Measurements from ENCODE around the gene IST1. TPM values are rescaled to one million over a fixed set of nuclear protein-coding genes. Genes with fewer than 3 reads are reported as not detected.

Gene IST1
- polyA plus RNA-seq, 1 experiment, result 227 TPM

DNA sequence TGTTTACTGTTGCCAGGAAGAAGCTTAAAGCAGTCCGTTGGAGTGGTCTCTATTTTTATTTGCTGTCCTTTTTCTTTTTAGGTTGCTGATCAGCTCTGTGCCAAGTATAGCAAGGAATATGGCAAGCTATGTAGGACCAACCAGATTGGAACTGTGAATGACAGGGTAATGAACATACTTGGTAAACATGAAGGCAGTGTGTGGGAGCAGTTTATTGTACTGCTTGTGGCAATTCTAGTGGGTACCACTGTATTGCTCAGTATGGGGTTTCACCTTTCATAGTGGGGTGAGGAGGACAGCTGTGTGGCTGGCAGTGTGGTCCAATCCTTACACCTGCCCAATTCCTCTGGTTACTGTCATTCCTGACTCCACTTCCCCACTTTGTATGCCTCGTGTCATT lies 25.3 kb downstream of the IST1 start:
- POLR2A ChIA-PET, result no interaction called here

DNA sequence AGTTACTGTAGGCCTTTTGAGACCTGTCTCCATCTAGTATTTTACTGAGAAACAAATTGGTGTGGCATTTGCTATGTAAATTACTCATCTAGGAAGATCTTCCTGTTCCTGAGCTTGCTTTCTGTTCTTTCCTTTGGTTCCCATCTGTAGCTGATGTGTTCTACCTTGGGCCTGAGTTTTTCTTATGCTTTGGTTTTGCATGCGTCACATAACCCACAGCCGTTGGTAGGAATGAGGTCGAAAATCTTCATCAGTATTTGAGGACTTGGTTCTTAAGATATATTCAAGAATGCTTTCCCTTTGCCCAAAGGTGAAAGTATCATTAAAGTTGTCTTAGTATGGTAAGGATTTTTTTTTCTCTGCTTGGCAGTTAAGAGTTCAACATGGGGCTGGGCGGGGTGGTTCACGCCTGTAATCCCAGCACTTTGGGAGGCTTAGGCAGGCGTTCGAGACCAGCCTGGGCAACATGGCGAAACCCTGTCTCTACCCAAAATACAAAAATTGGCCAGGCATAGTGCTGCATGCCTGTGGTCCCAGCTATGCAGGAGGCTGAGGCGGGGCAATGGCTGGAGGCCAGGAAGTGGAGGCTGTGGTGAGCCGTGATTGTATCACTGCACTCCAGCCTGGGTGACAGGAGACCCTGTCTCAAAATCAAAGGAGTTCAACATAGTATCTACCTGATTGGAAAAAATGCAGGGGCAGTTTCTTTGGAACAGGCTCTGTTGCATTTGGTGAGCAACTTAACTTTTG lies 28.8 kb downstream of the IST1 start:
- H3K4me3 ChIP-seq (ENCODE audit: low read depth, low read length), result no peak overlapping the region
- CTCF ChIA-PET, result interaction anchor here (1.1 kb wide), 1 partner anchor 9 kb away, joined by 4 read pairs; no protein-coding TSS in a partner anchor
- peaks cover 29% of the 10 kb centered on the region for H3K36me3 ChIP-seq (ENCODE audit: control insufficient read depth, insufficient read depth, low read length)
- POLR2A ChIA-PET, result interaction anchor here (0.5 kb wide), 1 partner anchor 14 kb away, joined by 3 read pairs; no protein-coding TSS in a partner anchor
- no peaks in the 10 kb centered on the region for H3K27me3 ChIP-seq (ENCODE audit: control insufficient read depth, insufficient read depth, low read length)
- TF ChIP-seq, protein P1, sequence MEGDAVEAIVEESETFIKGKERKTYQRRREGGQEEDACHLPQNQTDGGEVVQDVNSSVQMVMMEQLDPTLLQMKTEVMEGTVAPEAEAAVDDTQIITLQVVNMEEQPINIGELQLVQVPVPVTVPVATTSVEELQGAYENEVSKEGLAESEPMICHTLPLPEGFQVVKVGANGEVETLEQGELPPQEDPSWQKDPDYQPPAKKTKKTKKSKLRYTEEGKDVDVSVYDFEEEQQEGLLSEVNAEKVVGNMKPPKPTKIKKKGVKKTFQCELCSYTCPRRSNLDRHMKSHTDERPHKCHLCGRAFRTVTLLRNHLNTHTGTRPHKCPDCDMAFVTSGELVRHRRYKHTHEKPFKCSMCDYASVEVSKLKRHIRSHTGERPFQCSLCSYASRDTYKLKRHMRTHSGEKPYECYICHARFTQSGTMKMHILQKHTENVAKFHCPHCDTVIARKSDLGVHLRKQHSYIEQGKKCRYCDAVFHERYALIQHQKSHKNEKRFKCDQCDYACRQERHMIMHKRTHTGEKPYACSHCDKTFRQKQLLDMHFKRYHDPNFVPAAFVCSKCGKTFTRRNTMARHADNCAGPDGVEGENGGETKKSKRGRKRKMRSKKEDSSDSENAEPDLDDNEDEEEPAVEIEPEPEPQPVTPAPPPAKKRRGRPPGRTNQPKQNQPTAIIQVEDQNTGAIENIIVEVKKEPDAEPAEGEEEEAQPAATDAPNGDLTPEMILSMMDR (IDR thresholded peaks at IDR 0.05; ENCODE audit: insufficient read depth, low read depth, low read length), result no peak
- no peak for DNase-seq (ENCODE audit: low read depth)

More for the DNA sequence above, 25.3 kb downstream of the IST1 start:
- no peak for DNase-seq (ENCODE audit: low read depth)
- TF ChIP-seq, protein P1 (IDR thresholded peaks at IDR 0.05; ENCODE audit: insufficient read depth, low read depth, low read length), result no peak
- no peaks in the 10 kb centered on the region for H3K27me3 ChIP-seq (ENCODE audit: control insufficient read depth, insufficient read depth, low read length)
- H3K36me3 ChIP-seq (ENCODE audit: control insufficient read depth, insufficient read depth, low read length), result peaks cover 23% of the 10 kb centered on the region
- H3K4me3 ChIP-seq (ENCODE audit: low read depth, low read length), result no peak overlapping the region
- CTCF ChIA-PET, result interaction anchor here (1.4 to 1.7 kb wide), 2 partner anchors 8 to 41 kb away, joined by 3 to 4 read pairs; no protein-coding TSS in a partner anchor

DNA sequence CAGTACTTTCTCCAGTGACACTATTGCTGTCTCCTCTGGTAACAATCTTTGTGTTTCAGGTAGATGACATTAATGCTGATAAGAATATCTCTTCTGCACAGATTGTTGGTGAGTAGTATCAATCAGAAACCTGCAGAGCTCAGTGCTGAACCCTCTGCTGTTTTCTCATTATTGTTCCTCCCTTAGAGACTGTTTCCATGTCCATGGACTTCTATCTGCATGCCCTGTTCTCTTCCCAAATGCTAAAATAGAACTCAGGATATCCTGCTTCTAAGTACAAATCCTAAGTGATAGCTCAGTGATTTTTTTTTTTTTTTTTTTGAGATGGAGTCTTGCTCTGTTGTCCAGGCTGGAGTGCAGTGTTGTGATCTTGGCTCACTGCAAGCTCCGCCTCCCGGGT lies 29.4 kb downstream of the IST1 start:
- H3K4me3 ChIP-seq (ENCODE audit: low read depth, low read length), result no peak overlapping the region
- no peak for DNase-seq (ENCODE audit: low read depth)
- peaks cover 27% of the 10 kb centered on the region for H3K36me3 ChIP-seq (ENCODE audit: control insufficient read depth, insufficient read depth, low read length)
- TF ChIP-seq, protein P1 (IDR thresholded peaks at IDR 0.05; ENCODE audit: insufficient read depth, low read depth, low read length), result no peak
- H3K27me3 ChIP-seq (ENCODE audit: control insufficient read depth, insufficient read depth, low read length), result no peaks in the 10 kb centered on the region
- ChIA-PET CTCF (no interaction called here), POLR2A (no interaction called here)

DNA sequence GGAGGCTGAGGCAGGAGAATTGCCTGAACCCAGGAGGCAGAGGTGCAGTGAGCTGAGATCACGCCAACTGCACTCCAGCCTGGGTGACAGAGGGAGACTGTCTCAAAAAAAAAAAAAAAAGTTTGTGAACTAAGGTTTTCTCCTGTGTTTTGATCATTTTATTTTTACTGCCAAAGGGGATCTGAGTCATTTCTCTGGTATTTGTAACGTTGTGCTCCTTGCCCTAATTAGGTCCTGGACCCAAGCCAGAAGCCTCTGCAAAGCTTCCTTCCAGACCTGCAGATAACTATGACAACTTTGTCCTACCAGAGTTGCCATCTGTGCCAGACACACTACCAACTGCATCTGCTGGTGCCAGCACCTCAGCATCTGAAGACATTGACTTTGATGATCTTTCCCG lies 32.1 kb downstream of the IST1 start:
- peaks cover 15% of the 10 kb centered on the region for H3K36me3 ChIP-seq (ENCODE audit: control insufficient read depth, insufficient read depth, low read length)

DNA sequence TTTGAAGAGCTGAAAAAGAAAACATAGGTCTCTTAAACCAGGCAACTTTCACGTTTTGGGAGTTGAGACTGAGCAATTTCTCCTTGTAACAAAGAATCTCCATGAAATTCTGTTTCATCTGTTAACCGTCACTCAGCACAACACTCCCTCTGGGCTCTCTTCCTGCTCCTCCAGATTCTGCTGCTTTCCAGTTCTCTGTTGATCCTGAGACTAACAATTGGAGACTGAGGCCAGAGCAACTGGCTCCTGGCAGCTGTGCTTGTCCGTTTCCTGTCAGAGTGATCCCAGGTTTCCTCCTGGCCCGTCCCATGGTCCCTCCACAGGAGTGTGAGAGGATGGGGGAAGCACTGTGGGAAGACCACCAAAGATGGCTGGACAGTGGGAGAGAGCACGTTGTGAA lies 32.5 kb downstream of the IST1 start:
- Histone ChIP-seq H3K36me3 (ENCODE audit: control insufficient read depth, insufficient read depth, low read length) (peaks cover 14% of the 10 kb centered on the region), H3K27me3 (ENCODE audit: control insufficient read depth, insufficient read depth, low read length) (no peaks in the 10 kb centered on the region), H3K4me3 (ENCODE audit: low read depth, low read length) (no peak overlapping the region)
- DNase-seq (ENCODE audit: low read depth), result no peak
- ChIA-PET POLR2A (interaction anchor here (0.7 kb wide), 1 partner anchor 9 kb away, joined by 6 read pairs; no protein-coding TSS in a partner anchor), CTCF (interaction anchor here (1.2 kb wide), 1 partner anchor 7 kb away, joined by 3 read pairs; no protein-coding TSS in a partner anchor)
- TF ChIP-seq, protein P1 (IDR thresholded peaks at IDR 0.05; ENCODE audit: insufficient read depth, low read depth, low read length), result no peak

More for the DNA sequence above, 32.1 kb downstream of the IST1 start:
- DNase-seq (ENCODE audit: low read depth), result peak; percentile 80
- Histone ChIP-seq H3K4me3 (ENCODE audit: low read depth, low read length) (no peak overlapping the region), H3K27me3 (ENCODE audit: control insufficient read depth, insufficient read depth, low read length) (no peaks in the 10 kb centered on the region)
- CTCF ChIA-PET, result no interaction called here
- TF ChIP-seq, protein P1 (IDR thresholded peaks at IDR 0.05; ENCODE audit: insufficient read depth, low read depth, low read length), result no peak
- POLR2A ChIA-PET, result interaction anchor here (0.7 kb wide), 1 partner anchor 10 kb away, joined by 6 read pairs; no protein-coding TSS in a partner anchor
